ENCODE measurements around the gene NDUFS4. TPM values are rescaled to one million over a fixed set of nuclear protein-coding genes. Genes with fewer than 3 reads are reported as not detected.

Gene NDUFS4
- total RNA-seq, 1 experiment from 2014 or later, result 92.9 TPM

DNA sequence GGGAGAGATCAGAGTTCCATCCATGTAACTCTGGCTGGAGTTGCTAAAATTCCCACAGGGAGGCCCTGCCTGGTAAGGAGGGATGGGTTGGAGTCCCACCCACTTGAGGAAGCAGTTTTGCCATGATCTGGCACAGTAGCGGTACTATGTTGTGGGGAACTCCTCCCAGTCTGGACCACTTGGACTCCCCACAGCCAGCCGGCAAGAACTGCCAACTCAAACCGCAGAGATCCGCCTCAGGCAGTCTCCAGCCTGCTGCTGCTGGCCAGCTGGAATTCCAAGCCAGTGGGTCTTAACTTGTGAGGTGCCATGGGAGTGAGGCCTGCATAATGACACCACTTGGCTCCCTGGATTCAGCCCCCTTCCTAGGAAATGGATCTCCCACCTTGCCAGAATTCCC, 151.9 kb downstream of the NDUFS4 start:
- Mint-ChIP-seq H3K36me3 (ENCODE audit: insufficient read depth in 1 of 3, low read depth in 3 of 3) (peaks cover 13 to 20% (median 17%) of the 10 kb centered on the region in 3 experiments), H3K4me1 (peaks cover 7 to 8% of the 10 kb centered on the region in 2 experiments; a peak in 3 of 4 replicates), H3K9me3 (peaks cover 22 to 30% of the 10 kb centered on the region in 2 experiments), H3K27me3 (ENCODE audit: low read depth) (no peaks in the 10 kb centered on the region; the same call in 1 of the 2 replicates), H3K27ac (no peak overlapping the region; a peak in 1 of 7 replicates), H3K4me3 (no peak overlapping the region)
- TF ChIP-seq, protein P1, sequence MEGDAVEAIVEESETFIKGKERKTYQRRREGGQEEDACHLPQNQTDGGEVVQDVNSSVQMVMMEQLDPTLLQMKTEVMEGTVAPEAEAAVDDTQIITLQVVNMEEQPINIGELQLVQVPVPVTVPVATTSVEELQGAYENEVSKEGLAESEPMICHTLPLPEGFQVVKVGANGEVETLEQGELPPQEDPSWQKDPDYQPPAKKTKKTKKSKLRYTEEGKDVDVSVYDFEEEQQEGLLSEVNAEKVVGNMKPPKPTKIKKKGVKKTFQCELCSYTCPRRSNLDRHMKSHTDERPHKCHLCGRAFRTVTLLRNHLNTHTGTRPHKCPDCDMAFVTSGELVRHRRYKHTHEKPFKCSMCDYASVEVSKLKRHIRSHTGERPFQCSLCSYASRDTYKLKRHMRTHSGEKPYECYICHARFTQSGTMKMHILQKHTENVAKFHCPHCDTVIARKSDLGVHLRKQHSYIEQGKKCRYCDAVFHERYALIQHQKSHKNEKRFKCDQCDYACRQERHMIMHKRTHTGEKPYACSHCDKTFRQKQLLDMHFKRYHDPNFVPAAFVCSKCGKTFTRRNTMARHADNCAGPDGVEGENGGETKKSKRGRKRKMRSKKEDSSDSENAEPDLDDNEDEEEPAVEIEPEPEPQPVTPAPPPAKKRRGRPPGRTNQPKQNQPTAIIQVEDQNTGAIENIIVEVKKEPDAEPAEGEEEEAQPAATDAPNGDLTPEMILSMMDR (conservative IDR thresholded peaks at IDR 0.05), result no peak
- Histone ChIP-seq H3K27me3 (ENCODE audit: insufficient read depth, low read length) (no peaks in the 10 kb centered on the region), H3K56ac (ENCODE audit: insufficient read length, low read depth, low read length) (no peak overlapping the region), H2BK15ac (ENCODE audit: low read depth, low read length) (no peak overlapping the region), H3K23ac (ENCODE audit: insufficient read length, low read depth, low read length) (no peak overlapping the region), H2BK120ac (ENCODE audit: low read depth, low read length, poor library complexity, severe bottlenecking) (no peak overlapping the region), H4K5ac (ENCODE audit: insufficient read length, low read depth, low read length) (no peak overlapping the region), H2BK12ac (ENCODE audit: insufficient read length, low read depth, low read length) (no peak overlapping the region), H3K23me2 (ENCODE audit: insufficient read length, low read depth, low read length, poor library complexity, severe bottlenecking) (no peaks in the 10 kb centered on the region), H3K9ac (ENCODE audit: extremely low read depth, insufficient read length, low read length) (no peak overlapping the region), H3K79me1 (ENCODE audit: insufficient read depth, low read depth, low read length, poor library complexity, severe bottlenecking) (no peaks in the 10 kb centered on the region), H2AFZ (ENCODE audit: low read length) (no peak overlapping the region), H3K79me2 (ENCODE audit: insufficient read depth, low read length) (no peaks in the 10 kb centered on the region), H3K4me2 (ENCODE audit: insufficient read depth, insufficient read length, low read length) (no peak overlapping the region), H3K18ac (ENCODE audit: insufficient read length, low read depth, low read length) (no peak overlapping the region), H4K8ac (replicated peaks; ENCODE audit: insufficient read length, low read depth, low read length) (no peak overlapping the region), H3K4me1 (ENCODE audit: insufficient read depth, low read length) (no peaks in the 10 kb centered on the region), H4K91ac (ENCODE audit: insufficient read length, low read depth, low read length) (no peak overlapping the region), H2BK20ac (ENCODE audit: low read depth, low read length, poor library complexity, severe bottlenecking) (no peak overlapping the region), H2BK5ac (ENCODE audit: insufficient read length, low read length) (no peak overlapping the region), H2AK5ac (ENCODE audit: insufficient read length, low read length) (no peak overlapping the region), H3T11ph (ENCODE audit: low read length) (no peak overlapping the region), H3K14ac (ENCODE audit: insufficient read depth, low read length) (no peak overlapping the region; the same call in 1 of the 2 replicates), H3K27ac (ENCODE audit: insufficient read length, low read depth, low read length) (no peak overlapping the region), H3K4ac (ENCODE audit: low read depth, low read length) (no peak overlapping the region), H3K9me3 (ENCODE audit: control insufficient read depth, low read depth, low read length) (no peaks in the 10 kb centered on the region), H4K20me1 (ENCODE audit: control insufficient read depth, insufficient read depth, insufficient read length) (no peaks in the 10 kb centered on the region)
- no CpG with 5 or more reads among the region's 4 CpGs for WGBS (ENCODE audit: extremely low coverage, insufficient read length, low lambda C conversion rate)
- DNase-seq, result no peak
